Measurements from ENCODE around the gene G6PC1. TPM values are rescaled to one million over a fixed set of nuclear protein-coding genes. Genes with fewer than 3 reads are reported as not detected.
"Not testable (repeated sequence)": the region's sequence is repeated elsewhere in the genome, so short reads cannot be mapped to it uniquely, and the experiment has no call there.

Gene G6PC1
- total RNA-seq, 1 donor from 2014 or later: not detected

- H3K4me3 ChIP-seq: no peak overlapping the region
- Mint-ChIP-seq H3K4me1 (peaks cover 2% of the 10 kb centered on the region), H3K9me3 (peaks cover 24% of the 10 kb centered on the region), H3K4me3 (no peak overlapping the region), H3K27ac (no peak overlapping the region), H3K36me3 (no peaks in the 10 kb centered on the region), H3K27me3 (ENCODE audit: insufficient read depth, low read depth) (peaks cover 4% of the 10 kb centered on the region)
- peaks cover 18% of the 10 kb centered on the region for H3K27me3 ChIP-seq
- no peak overlapping the region for H2AFZ ChIP-seq (replicated peaks)
- no peak for TF ChIP-seq CTCF (IDR thresholded peaks at IDR 0.05)
- no peak for TF ChIP-seq EZH2 (IDR thresholded peaks at IDR 0.05)
- TF ChIP-seq EZH2phosphoT487 (IDR thresholded peaks at IDR 0.05): no peak
- H3F3A ChIP-seq (ENCODE audit: low read depth): no peaks in the 10 kb centered on the region
- H3K9me3 ChIP-seq (ENCODE audit: low read depth): peaks cover 4% of the 10 kb centered on the region
- H3K27ac ChIP-seq: no peak overlapping the region
- no peaks in the 10 kb centered on the region for H4K20me1 ChIP-seq (ENCODE audit: low read depth)
- H3K4me1 ChIP-seq: no peaks in the 10 kb centered on the region
- no peak overlapping the region for H3K4me2 ChIP-seq
- H3K36me3 ChIP-seq: no peaks in the 10 kb centered on the region
- no peaks in the 10 kb centered on the region for H3K79me2 ChIP-seq (ENCODE audit: low read depth)
- DNase-seq (ENCODE audit: low spot score): peak; percentile 22
- H3K9ac ChIP-seq: no peak overlapping the region
These were observed 27.3 kb upstream of the G6PC1 start for GRCh38 chr17:42873315-42873714.

GRCh38 chr17:42873932-42874695, 26.5 kb upstream of the G6PC1 start:
- not testable (repeated sequence) for H3K27ac Mint-ChIP-seq; H3K4me2 ChIP-seq; H3K27me3 Mint-ChIP-seq (ENCODE audit: insufficient read depth, low read depth); H3K9me3 ChIP-seq (ENCODE audit: low read depth); H2AFZ ChIP-seq (replicated peaks); H3K4me1 Mint-ChIP-seq; H4K20me1 ChIP-seq (ENCODE audit: low read depth); H3K79me2 ChIP-seq (ENCODE audit: low read depth); H3K36me3 Mint-ChIP-seq; H3K4me3 ChIP-seq; H3F3A ChIP-seq (ENCODE audit: low read depth); H3K36me3 ChIP-seq; DNase-seq (ENCODE audit: low spot score); H3K9ac ChIP-seq; H3K4me3 Mint-ChIP-seq; H3K4me1 ChIP-seq; H3K27ac ChIP-seq
- H3K9me3 Mint-ChIP-seq: peaks cover 24% of the 10 kb centered on the region
- peaks cover 24% of the 10 kb centered on the region for H3K27me3 ChIP-seq

DNA sequence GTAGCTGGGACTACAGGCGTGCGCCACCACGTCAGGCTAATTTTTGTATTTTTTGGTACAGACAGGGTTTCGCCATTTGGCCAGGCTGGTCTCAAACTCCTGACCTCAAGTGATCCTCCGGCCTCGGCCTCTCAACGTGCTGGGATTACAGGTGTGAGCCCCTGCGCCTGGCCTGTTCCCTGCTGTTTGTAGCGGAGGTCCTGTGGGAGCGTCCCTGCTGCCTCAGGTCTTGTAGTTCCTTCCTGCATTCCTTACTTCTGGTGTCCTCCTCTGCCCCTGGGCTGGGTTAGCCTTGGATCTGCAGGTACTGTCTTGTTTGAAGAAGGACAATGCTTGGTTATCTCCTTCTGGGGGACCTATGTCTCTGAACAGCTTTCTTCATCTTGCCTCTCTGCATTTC, 23.6 kb upstream of the G6PC1 start:
- no peak overlapping the region for H3K4me3 ChIP-seq
- no peaks in the 10 kb centered on the region for H3K79me2 ChIP-seq (ENCODE audit: low read depth)
- H3K27me3 ChIP-seq: peaks cover 24% of the 10 kb centered on the region
- Mint-ChIP-seq H3K36me3 (no peaks in the 10 kb centered on the region), H3K4me1 (peaks cover 8% of the 10 kb centered on the region), H3K9me3 (no peaks in the 10 kb centered on the region), H3K27me3 (ENCODE audit: insufficient read depth, low read depth) (peaks cover 9% of the 10 kb centered on the region), H3K27ac (no peak overlapping the region), H3K4me3 (no peak overlapping the region)
- no peak overlapping the region for H3K9ac ChIP-seq
- H3K4me1 ChIP-seq: no peaks in the 10 kb centered on the region
- no peaks in the 10 kb centered on the region for H3K36me3 ChIP-seq
- H2AFZ ChIP-seq (replicated peaks): no peak overlapping the region
- no peaks in the 10 kb centered on the region for H3F3A ChIP-seq (ENCODE audit: low read depth)
- H3K4me2 ChIP-seq: no peak overlapping the region
- H3K9me3 ChIP-seq (ENCODE audit: low read depth): no peaks in the 10 kb centered on the region
- TF ChIP-seq EZH2 (IDR thresholded peaks at IDR 0.05): no peak
- no peak for TF ChIP-seq CTCF (IDR thresholded peaks at IDR 0.05)
- TF ChIP-seq EZH2phosphoT487 (IDR thresholded peaks at IDR 0.05): no peak
- no peaks in the 10 kb centered on the region for H4K20me1 ChIP-seq (ENCODE audit: low read depth)
- no peak overlapping the region for H3K27ac ChIP-seq
- no peak for DNase-seq (ENCODE audit: low spot score)

GRCh38 chr17:42878123-42878880, 22.3 kb upstream of the G6PC1 start:
- H3K9me3 Mint-ChIP-seq: no peaks in the 10 kb centered on the region
- H3K27ac Mint-ChIP-seq: no peak overlapping the region
- TF ChIP-seq CTCF (IDR thresholded peaks at IDR 0.05): no peak
- TF ChIP-seq EZH2phosphoT487 (IDR thresholded peaks at IDR 0.05): no peak
- no peak for TF ChIP-seq EZH2 (IDR thresholded peaks at IDR 0.05)
- H3K36me3 Mint-ChIP-seq: no peaks in the 10 kb centered on the region
- Histone ChIP-seq H3K27me3 (peaks cover 24% of the 10 kb centered on the region), H3K4me2 (peak overlapping the region; percentile 35), H2AFZ (replicated peaks) (no peak overlapping the region), H3K79me2 (ENCODE audit: low read depth) (no peaks in the 10 kb centered on the region), H3F3A (ENCODE audit: low read depth) (no peaks in the 10 kb centered on the region), H3K4me3 (no peak overlapping the region), H3K27ac (no peak overlapping the region), H3K9ac (no peak overlapping the region), H3K9me3 (ENCODE audit: low read depth) (no peaks in the 10 kb centered on the region), H3K4me1 (no peaks in the 10 kb centered on the region), H3K36me3 (no peaks in the 10 kb centered on the region), H4K20me1 (ENCODE audit: low read depth) (no peaks in the 10 kb centered on the region)
- peaks cover 8% of the 10 kb centered on the region for H3K4me1 Mint-ChIP-seq
- peaks cover 9% of the 10 kb centered on the region for H3K27me3 Mint-ChIP-seq (ENCODE audit: insufficient read depth, low read depth)
- peak; percentile 75 for DNase-seq (ENCODE audit: low spot score)
- no peak overlapping the region for H3K4me3 Mint-ChIP-seq
